ENCODE measurements around the gene PLK2.

The PLK2 gene

GRCh38 chr5:58460732-58461286, 923 bp upstream of the PLK2 start:
- peak; percentile 79 for DNase-seq (ENCODE audit: extremely low spot score)
- POLR2A ChIA-PET: interaction anchor here (0.6 to 2.9 kb wide), 8 partner anchors 134 to 966 kb away, joined by 3 to 8 read pairs (median 4); no protein-coding TSS in a partner anchor
- TF ChIP-seq FOXM1 (IDR thresholded peaks at IDR 0.05; ENCODE audit: borderline replicate concordance) (no peak), LEF1 (IDR thresholded peaks at IDR 0.05; ENCODE audit: borderline replicate concordance) (no peak), L3MBTL2 (conservative IDR thresholded peaks at IDR 0.05) (no peak), SP1 (IDR thresholded peaks at IDR 0.05) (no peak), BHLHE40 (IDR thresholded peaks at IDR 0.05; ENCODE audit: borderline replicate concordance) (no peak), SUZ12 (IDR thresholded peaks at IDR 0.05) (no peak)
- CTCF ChIA-PET: interaction anchor here (0.5 to 3.6 kb wide), 9 partner anchors 29 to 1163 kb away, joined by 3 to 40 read pairs (median 3); no protein-coding TSS in a partner anchor

GRCh38 chr5:58459146-58460001, 512 bp downstream of the PLK2 start:
- TF ChIP-seq CTBP1 (IDR thresholded peaks at IDR 0.05; ENCODE audit: borderline replicate concordance) (no peak), FOXM1 (IDR thresholded peaks at IDR 0.05; ENCODE audit: borderline replicate concordance) (no peak), LEF1 (IDR thresholded peaks at IDR 0.05; ENCODE audit: borderline replicate concordance) (no peak), L3MBTL2 (conservative IDR thresholded peaks at IDR 0.05) (no peak), FOXK2 (IDR thresholded peaks at IDR 0.05) (no peak), BHLHE40 (IDR thresholded peaks at IDR 0.05; ENCODE audit: borderline replicate concordance) (no peak), ELF4 (IDR thresholded peaks at IDR 0.05) (no peak), NFRKB (IDR thresholded peaks at IDR 0.05) (no peak), HDGF (IDR thresholded peaks at IDR 0.05; ENCODE audit: borderline replicate concordance) (no peak), ZNF384 (IDR thresholded peaks at IDR 0.05) (no peak), SP1 (IDR thresholded peaks at IDR 0.05) (no peak), SUZ12 (IDR thresholded peaks at IDR 0.05) (no peak), PKNOX1 (IDR thresholded peaks at IDR 0.05) (no peak), TARDBP (IDR thresholded peaks at IDR 0.05) (no peak)
- ChIA-PET CTCF (interaction anchor here (0.6 to 3.6 kb wide), 3 partner anchors 20 to 681 kb away, joined by 4 to 40 read pairs (median 10); no protein-coding TSS in a partner anchor), POLR2A (interaction anchor here (0.9 to 2.9 kb wide), 7 partner anchors 48 to 960 kb away, joined by 3 to 8 read pairs (median 4); no protein-coding TSS in a partner anchor)
- DNase-seq (ENCODE audit: extremely low spot score): peak; percentile 12

- CTCF ChIA-PET: interaction anchor here (0.6 to 3.6 kb wide), 3 partner anchors 21 to 776 kb away, joined by 3 to 40 read pairs (median 4); no protein-coding TSS in a partner anchor
- no peak for DNase-seq (ENCODE audit: extremely low spot score)
- TF ChIP-seq L3MBTL2 (conservative IDR thresholded peaks at IDR 0.05) (no peak), CTBP1 (IDR thresholded peaks at IDR 0.05; ENCODE audit: borderline replicate concordance) (no peak), FOXM1 (IDR thresholded peaks at IDR 0.05; ENCODE audit: borderline replicate concordance) (no peak)
- POLR2A ChIA-PET: interaction anchor here (0.9 to 2.9 kb wide), 4 partner anchors 48 to 959 kb away, joined by 3 to 8 read pairs (median 4); no protein-coding TSS in a partner anchor
Observed at GRCh38 chr5:58458743-58459145, 1.1 kb downstream of the PLK2 start.

GRCh38 chr5:58458141-58458742, 1.6 kb downstream of the PLK2 start:
- ChIA-PET CTCF (interaction anchor here (0.7 to 3.6 kb wide), 2 partner anchors 680 to 775 kb away, joined by 3 to 40 read pairs; no protein-coding TSS in a partner anchor), POLR2A (interaction anchor here (0.9 to 1.4 kb wide), 2 partner anchors 570 to 959 kb away, joined by 4 read pairs; no protein-coding TSS in a partner anchor)
- no peak for TF ChIP-seq SUZ12 (IDR thresholded peaks at IDR 0.05)
- no peak for TF ChIP-seq TARDBP (IDR thresholded peaks at IDR 0.05)
- TF ChIP-seq NFRKB (IDR thresholded peaks at IDR 0.05): no peak
- no peak for TF ChIP-seq CTBP1 (IDR thresholded peaks at IDR 0.05; ENCODE audit: borderline replicate concordance)
- no peak for TF ChIP-seq ARNT (IDR thresholded peaks at IDR 0.05)
- TF ChIP-seq ELF4 (IDR thresholded peaks at IDR 0.05): no peak
- DNase-seq (ENCODE audit: extremely low spot score): no peak

- CTCF ChIA-PET: no interaction called here
- DNase-seq (ENCODE audit: extremely low spot score): no peak
- TF ChIP-seq SP1 (IDR thresholded peaks at IDR 0.05) (no peak), CTBP1 (IDR thresholded peaks at IDR 0.05; ENCODE audit: borderline replicate concordance) (no peak), NFRKB (IDR thresholded peaks at IDR 0.05) (no peak), ELF4 (IDR thresholded peaks at IDR 0.05) (no peak)
- POLR2A ChIA-PET: no interaction called here
Observed at GRCh38 chr5:58457050-58457449, 2.8 kb downstream of the PLK2 start.

GRCh38 chr5:58456486-58456885, 3.4 kb downstream of the PLK2 start:
- POLR2A ChIA-PET: no interaction called here
- no peak for DNase-seq (ENCODE audit: extremely low spot score)
- CTCF ChIA-PET: no interaction called here
- TF ChIP-seq FOXM1 (IDR thresholded peaks at IDR 0.05; ENCODE audit: borderline replicate concordance): no peak
- no peak for TF ChIP-seq NFRKB (IDR thresholded peaks at IDR 0.05)
- no peak for TF ChIP-seq HDGF (IDR thresholded peaks at IDR 0.05; ENCODE audit: borderline replicate concordance)
- TF ChIP-seq ZNF384 (IDR thresholded peaks at IDR 0.05): no peak
- TF ChIP-seq TARDBP (IDR thresholded peaks at IDR 0.05): no peak
- TF ChIP-seq PKNOX1 (IDR thresholded peaks at IDR 0.05): no peak
- TF ChIP-seq LEF1 (IDR thresholded peaks at IDR 0.05; ENCODE audit: borderline replicate concordance): no peak
- TF ChIP-seq L3MBTL2 (conservative IDR thresholded peaks at IDR 0.05): no peak
- TF ChIP-seq FOXK2 (IDR thresholded peaks at IDR 0.05): no peak
- TF ChIP-seq ELF4 (IDR thresholded peaks at IDR 0.05): no peak
- no peak for TF ChIP-seq SUZ12 (IDR thresholded peaks at IDR 0.05)
- TF ChIP-seq ARNT (IDR thresholded peaks at IDR 0.05): no peak
- TF ChIP-seq CTBP1 (IDR thresholded peaks at IDR 0.05; ENCODE audit: borderline replicate concordance): no peak
- no peak for TF ChIP-seq SP1 (IDR thresholded peaks at IDR 0.05)
- TF ChIP-seq FOXA1 (IDR thresholded peaks at IDR 0.05): no peak
- no peak for TF ChIP-seq BHLHE40 (IDR thresholded peaks at IDR 0.05; ENCODE audit: borderline replicate concordance)
